Myocyte (in vitro differentiated cells): ENCODE data around the gene HOMER2. TPM values are rescaled to one million over a fixed set of nuclear protein-coding genes. Genes with fewer than 3 reads are reported as not detected.
"Not testable (repeated sequence)": the region's sequence is repeated elsewhere in the genome, so short reads cannot be mapped to it uniquely, and the experiment has no call there.

Experiments used
- DNase-seq: peaks from one replicate; pipeline ENCODE4 v3.0.0-alpha.2; 2012; ENCODE audit warnings: low read depth
- total RNA-seq: library from RNA; depleted of rRNA; stranded (reverse); fragments of >200 nt; gene quantifications from 2 replicates; pipeline ENCODE4 v1.2.3, GENCODE V29; 2014

The HOMER2 gene
- total RNA-seq, 1 donor from 2014 or later = 18.8 TPM

DNA sequence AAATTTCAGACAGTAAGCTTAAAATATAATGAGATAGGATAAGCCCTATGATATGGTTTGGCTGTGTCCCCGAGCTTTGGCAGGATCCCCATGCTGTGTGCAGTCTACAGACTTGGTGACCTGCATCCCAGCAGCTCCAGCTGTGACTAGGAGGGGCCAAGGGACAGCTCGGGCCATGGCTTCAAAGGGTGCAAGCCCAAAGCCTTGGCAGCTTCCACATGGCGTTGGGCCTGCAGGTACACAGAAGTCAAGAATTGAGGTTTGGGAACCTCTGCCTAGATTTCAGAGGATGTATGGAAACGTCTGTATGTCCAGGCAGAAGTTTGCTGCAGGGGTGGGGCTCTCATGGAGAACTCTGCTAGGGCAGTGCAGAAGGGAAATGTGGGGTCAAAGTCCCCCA, 86.9 kb downstream of the HOMER2 start:
- DNase-seq = not testable (repeated sequence)

DNA sequence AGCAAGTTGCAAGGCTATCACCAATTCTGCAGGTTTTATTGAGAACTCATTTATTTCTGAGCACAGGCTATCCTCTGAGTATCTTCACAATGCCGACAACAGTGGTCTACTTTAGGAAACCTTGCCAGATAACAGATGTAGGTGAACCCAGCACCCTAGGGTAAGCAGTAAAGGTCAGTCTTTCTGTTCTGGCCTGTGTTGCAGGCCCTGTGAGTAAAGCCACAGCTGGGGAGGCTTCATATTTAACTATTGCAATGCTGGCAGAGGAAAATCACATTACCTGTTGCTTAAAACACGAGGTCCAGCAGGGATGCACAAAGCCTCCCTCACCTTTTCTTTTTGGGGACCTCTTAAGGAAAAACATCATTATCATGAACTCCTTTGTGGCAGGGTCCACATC, 87.6 kb downstream of the HOMER2 start:
- DNase-seq = no peak

DNA sequence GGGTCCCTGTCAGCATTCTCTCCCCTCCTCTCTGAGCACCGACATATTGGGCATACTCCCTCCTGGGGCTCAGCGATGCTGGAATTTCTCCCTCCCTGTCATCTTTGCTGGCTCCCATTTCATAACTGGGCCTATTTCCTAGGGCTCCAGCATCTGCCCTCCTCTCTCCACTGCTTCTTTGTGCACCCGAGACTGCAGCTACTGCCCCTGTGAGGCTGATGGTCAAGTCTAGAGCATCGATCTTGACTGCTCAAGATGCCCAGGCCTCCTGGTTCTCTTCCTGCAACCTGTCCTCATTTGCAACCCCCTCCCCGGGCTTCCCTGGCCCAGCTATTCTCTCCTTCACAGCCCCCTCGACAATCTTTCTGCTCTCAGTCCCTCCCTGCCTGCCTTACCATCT, 89.6 kb downstream of the HOMER2 start:
- DNase-seq = no peak

DNA sequence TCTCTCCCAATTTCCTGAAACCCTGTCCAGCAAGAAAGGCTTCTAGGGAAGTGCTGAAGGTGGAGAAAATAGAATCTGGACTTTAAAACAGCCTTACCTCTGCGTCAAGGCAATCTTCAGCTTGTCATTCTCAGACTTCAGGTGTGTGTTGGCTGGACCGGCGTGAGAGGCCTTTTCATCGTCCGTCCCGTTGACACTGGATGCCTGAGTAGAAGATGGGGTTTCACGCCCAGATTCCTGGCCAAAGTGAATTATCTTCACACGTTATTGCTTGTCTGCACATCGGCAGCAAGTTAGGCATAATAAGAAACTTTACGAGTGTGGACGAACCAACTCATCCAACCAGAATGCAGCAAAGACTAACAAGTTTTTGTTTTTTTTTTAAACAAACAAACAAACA, 93.6 kb downstream of the HOMER2 start:
- DNase-seq = no peak

DNA sequence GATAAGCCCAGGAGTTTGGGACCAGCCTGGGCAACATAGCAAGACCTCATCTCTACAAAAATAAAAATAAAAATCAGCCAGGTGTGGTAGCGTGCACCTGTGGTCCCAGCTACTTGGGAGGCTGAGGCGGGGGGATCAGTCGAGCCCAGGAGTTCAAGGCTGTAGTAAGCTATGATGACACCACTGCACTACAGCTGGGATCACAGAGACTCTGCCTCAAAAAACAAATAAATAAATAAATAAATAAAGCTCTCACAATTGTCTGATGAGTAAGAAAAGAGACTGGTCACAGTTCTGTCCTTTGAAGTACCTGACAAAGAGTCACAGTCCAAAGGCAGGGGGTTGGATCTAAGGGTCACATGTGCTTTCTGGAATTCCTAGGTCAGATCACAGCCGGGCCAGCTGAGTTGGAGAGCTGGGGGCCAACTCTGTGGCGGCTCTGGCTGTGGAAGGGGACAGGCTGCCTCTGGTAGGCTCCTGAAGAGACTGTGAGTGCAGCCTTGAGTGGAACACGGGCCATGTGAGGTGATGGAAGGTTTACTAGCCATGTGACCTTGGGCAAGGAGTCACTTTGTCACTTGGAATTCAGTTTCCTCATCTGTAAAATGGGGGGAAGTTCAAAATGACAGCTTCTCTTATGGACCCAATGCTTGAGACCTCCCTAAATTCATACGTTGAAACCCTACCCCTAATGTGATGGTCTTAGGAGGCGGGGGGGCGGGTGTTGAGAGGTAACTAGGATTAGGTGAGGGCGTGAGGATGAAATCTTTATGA, 95.9 kb downstream of the HOMER2 start:
- no peak for DNase-seq

DNA sequence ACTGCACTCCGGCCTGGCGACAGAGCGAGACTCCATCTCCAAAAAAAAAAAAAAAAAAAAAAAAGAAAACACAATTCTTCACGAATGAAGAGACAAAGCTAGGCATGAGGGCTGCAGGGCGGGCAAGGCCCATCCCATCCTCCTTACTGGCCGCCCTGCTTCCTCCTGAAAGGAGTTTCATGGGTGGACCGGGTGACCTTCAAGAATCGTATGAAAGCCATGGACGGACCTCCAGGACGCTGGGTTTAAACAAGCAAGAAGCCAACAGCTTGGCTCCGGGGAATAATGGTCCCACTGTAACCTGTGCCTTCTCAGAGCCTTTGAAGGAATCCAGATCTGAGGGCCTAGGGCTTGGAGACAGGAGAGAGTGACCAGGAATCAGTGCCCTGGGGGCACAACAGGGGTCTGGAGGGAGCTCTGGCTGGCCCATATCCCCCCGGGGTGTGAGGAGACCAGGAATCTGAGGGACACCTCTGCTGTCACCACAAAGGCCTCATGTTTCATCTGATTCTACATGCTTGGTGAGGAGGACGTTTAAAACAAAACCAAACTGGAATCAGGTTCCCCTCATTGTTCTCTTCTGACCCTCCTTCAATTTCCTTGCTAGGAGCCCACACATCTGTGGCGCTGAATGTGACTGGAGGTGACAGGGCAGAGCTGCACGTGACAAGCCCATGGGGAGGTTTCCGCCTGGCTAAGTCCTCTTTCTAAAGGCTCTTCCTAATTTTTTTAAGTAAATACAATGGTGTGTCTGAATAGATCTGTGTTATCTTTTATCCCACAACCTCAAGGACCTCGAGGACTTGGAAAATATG, 97.0 kb downstream of the HOMER2 start:
- DNase-seq = no peak

DNA sequence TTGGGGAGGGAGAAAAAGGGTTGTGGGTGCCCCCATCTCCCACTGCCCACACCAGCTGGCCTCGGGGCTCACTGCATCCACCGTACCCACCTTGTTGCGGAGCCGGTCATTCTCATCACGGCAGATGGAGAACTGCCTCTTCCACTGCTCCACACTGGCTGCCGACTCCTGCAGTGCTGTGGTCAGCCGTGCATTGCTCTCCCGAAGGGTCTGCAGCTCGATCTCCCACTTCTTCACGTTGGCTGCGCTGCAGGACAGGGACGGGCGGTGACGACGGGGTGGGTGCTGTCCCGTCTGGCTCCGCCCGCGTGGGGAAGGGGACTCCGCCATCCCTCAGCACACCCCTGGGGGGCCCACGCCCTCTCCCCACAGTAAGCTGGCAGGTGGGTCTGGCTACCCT, 98.0 kb downstream of the HOMER2 start:
- no peak for DNase-seq

DNA sequence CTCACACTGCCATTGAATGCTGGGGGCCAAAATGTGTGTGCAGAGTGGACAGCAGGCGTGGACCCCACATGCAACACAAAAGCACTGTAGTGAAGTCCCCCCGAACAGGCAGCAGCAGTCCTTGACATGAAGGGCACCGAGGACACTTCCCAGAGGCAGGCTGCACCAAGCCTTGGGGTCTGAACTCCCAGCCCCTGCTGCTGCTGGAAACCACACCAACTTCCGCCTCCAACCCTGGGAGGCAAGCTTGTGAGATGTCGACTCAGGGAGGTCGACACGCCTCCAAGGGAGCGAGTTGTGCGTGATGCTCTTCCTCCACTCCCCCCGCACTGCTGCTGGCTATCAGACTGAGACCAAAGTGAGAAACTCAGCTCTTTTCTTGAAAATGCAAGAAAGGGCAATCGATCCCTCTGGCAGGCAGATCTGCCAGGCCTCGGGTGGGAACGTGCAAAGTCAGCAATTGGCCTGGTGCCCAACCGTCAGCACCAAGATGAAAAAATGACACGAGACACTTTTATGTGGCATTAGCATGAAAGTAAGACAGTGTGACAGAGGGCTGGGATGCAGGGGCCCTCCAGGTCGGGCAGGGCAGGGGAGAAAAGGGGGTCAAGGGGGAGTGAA, 99.5 kb downstream of the HOMER2 start:
- no peak for DNase-seq

DNA sequence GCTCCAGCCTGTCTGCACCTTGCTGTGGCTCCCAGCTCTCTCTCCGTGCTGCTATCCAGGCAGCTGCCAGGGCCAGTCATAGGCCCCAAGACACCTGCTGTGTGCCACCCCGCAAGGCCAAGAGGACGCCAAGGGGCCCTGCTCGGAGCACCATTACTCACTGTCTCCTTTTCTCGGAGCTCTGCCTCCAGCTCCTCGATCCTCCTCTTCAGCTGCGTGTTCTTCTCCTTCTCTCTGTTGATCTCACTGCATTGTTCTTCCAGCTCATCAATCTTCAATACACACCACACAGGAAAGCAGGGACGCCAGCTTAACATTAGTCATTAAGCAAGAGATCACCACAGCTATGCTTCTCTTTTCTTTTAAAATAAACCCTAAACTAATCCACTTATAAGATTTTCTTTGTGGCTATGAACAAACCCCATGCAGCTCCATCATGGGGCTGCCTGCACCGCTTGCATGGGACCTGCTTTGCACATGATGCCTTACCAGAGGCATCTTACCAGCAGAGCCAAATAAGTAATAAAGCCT, 100.5 kb downstream of the HOMER2 start:
- DNase-seq = no peak

DNA sequence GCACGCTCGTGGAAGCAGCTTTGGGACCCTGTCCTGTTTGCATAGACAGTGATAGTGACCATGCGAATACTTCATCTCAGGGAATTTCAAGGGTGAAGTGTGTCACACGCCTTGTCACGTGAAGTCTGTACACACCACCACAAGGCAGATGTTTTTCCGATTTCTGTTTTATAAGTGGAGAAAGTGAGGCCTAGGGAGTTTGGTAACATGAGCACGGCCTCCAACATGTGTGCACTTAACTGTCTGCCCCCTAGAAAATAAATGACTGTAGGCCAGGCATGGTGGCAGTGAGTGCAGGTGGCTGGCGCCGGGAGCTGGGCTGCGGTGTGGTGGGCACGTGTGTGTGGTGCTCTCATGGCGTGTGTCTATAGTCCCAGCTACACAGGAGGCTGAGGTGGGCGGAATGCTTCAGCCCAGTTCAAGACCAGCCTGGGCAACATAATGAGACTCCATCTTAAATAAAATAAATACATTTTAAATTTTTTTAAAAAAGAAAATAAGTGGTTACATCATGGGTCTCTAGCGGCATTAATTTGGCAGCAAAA, 101.1 kb downstream of the HOMER2 start:
- no peak for DNase-seq

DNA sequence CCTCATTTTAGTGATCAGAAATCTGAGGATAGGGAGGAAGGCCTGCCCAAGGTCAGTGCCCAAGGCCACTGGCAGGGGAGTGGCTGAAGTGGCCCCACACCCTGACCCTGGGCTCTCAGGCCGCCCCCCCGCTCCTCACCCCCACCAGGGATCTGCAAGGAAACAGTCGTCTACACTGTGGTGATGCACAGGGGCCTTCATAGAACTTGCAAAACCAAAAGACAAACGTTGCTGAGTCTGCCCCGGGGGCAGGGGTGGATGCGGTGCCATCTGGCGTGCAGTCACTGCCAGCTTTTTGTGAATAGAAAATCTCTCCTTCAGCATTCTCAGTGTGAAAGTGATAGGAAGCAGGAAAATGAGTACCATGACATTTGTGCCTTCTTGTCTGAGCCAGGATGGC, 101.8 kb downstream of the HOMER2 start:
- DNase-seq = no peak

DNA sequence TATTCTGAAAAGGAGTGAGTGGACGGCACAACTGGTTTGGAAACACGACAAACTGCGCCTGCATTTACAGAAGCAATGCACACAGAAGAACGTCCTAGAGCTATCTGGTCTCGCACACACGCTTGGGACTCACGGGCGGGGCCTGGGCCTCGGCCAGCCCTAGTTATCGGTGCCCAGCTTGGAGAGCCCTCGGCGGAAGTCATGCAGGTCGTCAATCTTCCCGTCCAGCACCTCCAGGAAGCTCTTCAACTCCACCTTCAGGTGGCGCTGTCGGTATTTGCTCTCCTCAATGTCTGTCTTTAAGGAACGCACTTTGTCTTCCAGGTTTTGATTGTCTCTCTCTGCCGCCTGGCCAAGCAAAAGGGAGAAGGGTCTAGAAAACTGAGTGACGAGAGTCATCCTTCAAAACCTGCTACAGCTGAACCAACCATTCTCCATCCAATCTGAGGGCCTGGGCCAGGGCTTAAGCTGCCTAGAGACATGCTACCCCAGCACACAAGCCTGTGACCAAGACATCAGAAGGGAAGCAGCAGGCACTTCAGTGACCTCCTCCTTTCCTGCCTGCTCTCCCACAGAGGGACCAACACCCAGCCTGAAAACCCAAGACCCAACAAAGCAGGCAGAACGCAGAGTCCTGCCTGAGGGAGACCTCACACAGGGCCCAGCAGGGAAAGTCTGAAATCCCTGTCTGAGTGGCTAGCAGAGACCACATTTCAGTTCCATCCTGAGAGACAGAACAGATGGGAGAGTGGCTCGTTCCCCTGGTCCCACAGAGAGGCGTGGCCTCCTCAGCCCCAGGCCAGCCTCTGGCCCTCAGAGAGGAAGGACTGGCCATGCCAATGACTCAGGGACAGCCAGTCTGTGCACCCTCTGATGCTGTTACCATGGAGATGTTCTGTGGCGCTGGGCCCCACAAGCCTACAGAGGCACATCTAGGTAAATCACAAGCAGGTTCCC, 102.7 kb downstream of the HOMER2 start:
- DNase-seq = peak; percentile 84

DNA sequence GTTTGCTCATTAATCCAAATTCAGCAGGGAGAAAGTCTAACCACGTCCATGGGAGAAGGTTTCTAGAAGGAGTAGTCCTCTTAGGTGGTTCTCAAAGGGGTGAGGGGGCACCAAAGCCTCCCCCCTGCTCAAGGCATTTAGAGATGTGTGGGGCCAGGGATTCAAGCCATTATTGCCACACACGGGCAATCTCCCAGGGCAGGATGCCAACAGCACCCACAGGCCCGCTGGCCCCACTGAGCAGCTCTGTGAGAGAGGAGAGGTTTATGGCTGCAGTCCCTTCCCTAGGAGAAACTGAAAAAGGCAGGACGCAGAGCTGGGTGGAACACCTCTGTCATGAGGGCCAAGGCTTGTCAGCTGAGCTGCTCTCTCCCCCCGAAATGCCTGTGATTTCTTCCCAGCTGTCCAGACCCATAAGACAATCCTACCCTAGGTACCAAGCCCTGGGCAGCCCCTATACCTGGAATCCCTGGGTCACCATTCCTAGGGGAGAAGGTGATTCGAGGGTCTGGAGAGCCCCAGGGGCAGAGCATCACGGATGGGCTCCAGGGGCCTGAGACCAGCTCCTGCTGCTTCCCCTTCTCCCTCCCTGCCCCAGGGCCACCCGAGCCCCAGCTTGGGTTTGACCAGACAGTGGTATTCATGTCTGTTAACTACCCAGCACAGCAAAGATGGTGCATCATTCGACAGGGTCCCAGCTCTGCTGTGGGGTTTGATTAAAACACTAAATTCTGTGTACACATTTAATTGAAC, 104.1 kb downstream of the HOMER2 start:
- DNase-seq = no peak

DNA sequence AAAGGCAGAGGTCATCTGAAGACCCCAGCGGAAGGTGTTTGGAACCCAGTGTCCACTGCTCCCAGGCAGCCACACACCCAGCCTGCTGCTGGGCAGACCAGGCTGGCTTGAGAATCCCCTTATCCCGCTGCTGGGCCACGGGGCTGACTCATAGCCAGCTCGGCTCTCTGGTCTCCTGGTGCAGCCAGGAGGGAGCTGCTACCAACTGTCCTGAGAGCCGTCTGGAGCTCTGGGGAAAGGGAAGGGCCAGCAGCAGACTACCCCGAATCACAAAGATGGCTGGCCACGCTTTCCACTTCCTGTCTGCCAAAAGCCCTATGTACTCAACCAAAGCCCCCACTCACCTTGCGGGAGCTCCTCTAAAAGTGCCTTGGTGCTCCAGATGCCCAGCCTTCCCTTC, 104.8 kb downstream of the HOMER2 start:
- DNase-seq = peak; percentile 59

DNA sequence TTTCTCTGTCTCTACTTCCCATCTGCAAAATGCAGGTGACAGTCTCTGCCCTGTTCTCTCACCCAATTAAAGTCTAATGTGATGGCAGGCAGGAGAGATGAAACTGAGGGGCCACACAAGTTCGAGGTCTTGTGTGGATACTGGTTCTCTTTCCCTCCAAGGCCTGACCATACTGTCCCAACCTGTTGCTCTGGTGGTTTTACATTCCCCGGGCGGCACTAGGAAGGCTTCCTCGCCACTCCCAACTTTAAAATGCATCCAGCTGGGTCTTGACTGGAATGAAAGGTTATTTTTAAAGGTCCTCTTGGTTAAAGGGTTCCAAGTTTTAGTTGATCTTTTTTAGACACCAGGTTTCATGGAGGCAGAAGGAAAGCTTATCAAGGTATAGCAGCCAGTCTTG, 105.9 kb downstream of the HOMER2 start:
- no peak for DNase-seq

DNA sequence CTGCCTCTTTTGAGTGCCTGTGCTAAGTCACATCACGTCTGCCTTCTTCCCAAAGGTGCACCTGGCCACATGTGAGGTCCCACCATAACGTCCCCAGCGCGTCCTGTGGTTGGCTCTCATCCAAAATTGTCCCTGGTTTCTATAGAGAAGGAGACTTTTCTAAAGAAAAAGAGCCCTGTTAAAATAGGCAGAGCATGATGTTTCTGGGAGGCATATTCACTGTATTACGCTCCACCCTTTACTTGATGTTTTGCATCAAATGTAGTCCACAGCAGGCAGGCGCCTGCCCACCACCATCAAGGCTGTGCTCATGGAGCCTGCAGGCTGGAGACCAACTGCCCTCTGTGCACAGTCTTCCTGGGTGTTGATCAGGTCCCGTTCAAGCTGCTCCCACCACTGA, 106.8 kb downstream of the HOMER2 start:
- DNase-seq = no peak

DNA sequence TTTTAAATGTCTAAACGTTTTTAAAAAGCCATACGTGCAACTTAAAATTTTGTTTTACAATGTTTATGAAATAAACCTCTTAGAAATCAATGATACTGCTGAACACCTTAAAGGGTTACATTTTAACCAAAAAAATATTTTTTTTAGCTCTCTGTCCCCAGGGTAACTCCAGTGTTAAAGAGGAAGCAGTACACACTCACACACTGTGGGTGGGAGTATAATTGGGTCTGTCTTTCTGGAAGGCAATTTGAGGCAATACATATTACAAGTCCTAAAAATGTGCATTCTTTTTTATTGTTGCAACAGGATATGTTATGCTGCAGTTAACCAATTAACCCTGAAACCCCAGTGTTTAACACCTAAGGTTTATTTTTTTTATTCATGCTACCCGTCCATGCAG, 109.0 kb downstream of the HOMER2 start:
- DNase-seq = no peak

DNA sequence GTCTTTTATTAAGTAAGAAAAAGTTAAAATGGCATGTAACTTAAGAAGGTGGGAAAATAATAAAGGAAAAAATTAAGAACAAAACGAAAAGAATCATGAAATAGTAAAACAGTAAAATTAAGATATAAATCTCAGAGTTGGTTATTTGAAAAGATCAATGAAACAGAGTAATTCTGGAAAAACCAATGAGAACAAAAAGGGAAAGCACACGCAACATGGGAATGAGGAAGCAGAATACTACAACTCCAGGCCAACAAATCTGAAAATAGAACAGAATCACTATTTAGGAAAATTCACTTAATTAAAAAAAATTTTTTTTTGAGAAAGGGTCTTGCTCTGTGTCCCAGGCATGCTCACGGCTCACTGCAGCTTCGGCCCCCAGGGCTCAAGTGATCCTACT, 112.4 kb downstream of the HOMER2 start:
- DNase-seq = no peak

DNA sequence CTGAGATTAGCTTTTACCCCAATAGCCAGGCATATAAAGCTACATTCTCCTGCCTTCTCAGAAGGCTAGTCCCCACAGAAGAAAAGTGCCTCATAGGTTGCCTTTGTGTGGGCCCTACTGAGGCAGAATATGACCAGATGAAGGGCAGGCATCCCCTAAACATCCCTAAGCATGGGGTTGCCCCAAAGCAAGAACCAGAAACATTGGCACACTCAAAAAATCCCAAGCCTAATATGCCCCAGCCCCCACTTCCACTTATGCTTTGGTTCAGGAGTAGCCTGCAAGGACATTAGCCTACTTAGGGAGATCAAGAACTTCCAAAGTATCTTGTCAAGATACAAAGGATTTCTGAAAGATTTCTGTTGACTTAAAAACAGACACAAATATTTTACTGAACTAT, 113.4 kb downstream of the HOMER2 start:
- no peak for DNase-seq
